HepG2 (cell line): Measurements from ENCODE around the gene ZNF606. TPM values are rescaled to one million over a fixed set of nuclear protein-coding genes. Genes with fewer than 3 reads are reported as not detected.
A peak's percentile ranks its signal among the peaks of the same experiment; 100 is the strongest.

Experiments
- ATAC-seq: fragments of 200-7000 bp; cut with Tn5 transposase; 3 replicates; pipeline ENCODE4 v1.9.1; 2020; ENCODE audit warnings: mild to moderate bottlenecking, moderate library complexity
- BruUV-seq: library from RNA; stranded (reverse); fragments of 400-500 nt; replicated peaks from 2 replicates; lab custom pipeline; 2021; lab: Mats Ljungman, UMichigan
- CTCF ChIA-PET: fragments of 300-600 bp; formaldehyde crosslinking; extraction: SDS; loops from one replicate; lab custom pipeline; 2021; ENCODE audit warnings: low total read pairs, inconsistent platforms, low intra/inter-chr PET ratio; lab: Yijun Ruan, JAX
- POLR2A ChIA-PET: fragments of 350-600 bp; sonication (Branson Sonifier 250); formaldehyde crosslinking; loops from one replicate; lab custom pipeline; 2020; ENCODE audit warnings: antibody characterized with exemption, inconsistent platforms; lab: Yijun Ruan, JAX
- DNase-seq: peaks from one replicate; pipeline ENCODE4 v3.0.0-alpha.2; 2015; ENCODE audit warnings: low spot score
- FAIRE-seq: peaks from 3 replicates; lab custom pipeline; 2011; peaks lifted over from hg19 to GRCh38; lab: Jason Lieb, UNC
- H2AFZ ChIP-seq: one replicate; pipeline ENCODE4 v1.6.1; 2011; ENCODE audit warnings: low read length, inconsistent platforms
- H3K27ac ChIP-seq: fragments of 300-600 bp; 3 replicates; pipeline ENCODE4 v1.8.0; 2011; ENCODE audit warnings: mixed run types, mild to moderate bottlenecking, mixed read lengths, low read length, inconsistent platforms; ENCODE audit not compliant: insufficient read depth; ENCODE audit errors: extremely low read length
- H3K27me3 ChIP-seq, 2 experiments: fragments of 200-600 bp in 1 of 2; 2 replicates in 1 of 2; 3 replicates in 1 of 2; pipeline versions ENCODE4 v1.6.0 to v1.8.0; 2011; ENCODE audit warnings: low read length in 2 of 2, mild to moderate bottlenecking in 2 of 2, moderate library complexity in 2 of 2, inconsistent platforms in 1 of 2; ENCODE audit not compliant: insufficient read depth in 2 of 2, control insufficient read depth in 1 of 2
- H3K36me3 ChIP-seq, 2 experiments: fragments of 200-600 bp in 1 of 2; replicated peaks in 1 of 2; 2 replicates in 1 of 2; 3 replicates in 1 of 2; pipeline versions ENCODE4 v1.5.1 to v1.8.0; 2011; ENCODE audit warnings: low read length in 2 of 2, inconsistent platforms in 1 of 2; ENCODE audit not compliant: insufficient read depth in 2 of 2, control insufficient read depth in 1 of 2
- H3K4me1 ChIP-seq: 2 replicates; pipeline ENCODE4 v1.5.1; 2012; ENCODE audit warnings: low read length, inconsistent platforms; ENCODE audit not compliant: insufficient read depth
- H3K4me2 ChIP-seq: 2 replicates; pipeline ENCODE4 v1.6.0; 2011; ENCODE audit warnings: low read depth, low read length, inconsistent platforms
- H3K4me3 ChIP-seq, 3 experiments: fragments of 200-600 bp in 1 of 3; sonication (generic), shearing (Covaris generic) in 1 of 3; replicated peaks in 1 of 3; 2 replicates each; pipeline ENCODE4 v1.5.1; 2011 to 2016; ENCODE audit warnings: low read length in 3 of 3, inconsistent platforms in 2 of 3, low read depth in 2 of 3, mild to moderate bottlenecking in 2 of 3, control low read depth in 1 of 3, mixed read lengths in 1 of 3; ENCODE audit not compliant: insufficient read depth in 1 of 3
- H3K79me2 ChIP-seq: one replicate; pipeline ENCODE4 v1.6.1; 2011; ENCODE audit warnings: low read length, inconsistent platforms; ENCODE audit not compliant: insufficient read depth
- H3K9ac ChIP-seq: 2 replicates; pipeline ENCODE4 v1.6.0; 2011; ENCODE audit warnings: mild to moderate bottlenecking, low read depth, low read length, inconsistent platforms; ENCODE audit not compliant: insufficient read depth
- H3K9me3 ChIP-seq: 2 replicates; pipeline ENCODE4 v1.5.1; 2012; ENCODE audit warnings: mild to moderate bottlenecking, low read length
- H4K20me1 ChIP-seq: 2 replicates; pipeline ENCODE4 v1.6.0; 2011; ENCODE audit warnings: inconsistent platforms, mild to moderate bottlenecking, low read length, moderate library complexity; ENCODE audit not compliant: insufficient read depth
- AGO1 ChIP-seq: fragments of 200-400 bp; formaldehyde crosslinking; IDR thresholded peaks from 2 replicates; pipeline ENCODE4 v1.6.1; 2017; ENCODE audit warnings: mild to moderate bottlenecking, low read depth, low read length, moderate library complexity; ENCODE audit not compliant: poor library complexity, severe bottlenecking
- ARNT2 ChIP-seq: sonication (generic); formaldehyde crosslinking; IDR thresholded peaks from 2 replicates; pipeline ENCODE4 v1.8.0; 2022; ENCODE audit warnings: mild to moderate bottlenecking, low read depth, missing genetic modification reagents, moderate library complexity
- CC2D1A ChIP-seq: sonication (generic); formaldehyde crosslinking; IDR thresholded peaks from 2 replicates; pipeline ENCODE4 v1.8.1; 2023; ENCODE audit warnings: mild to moderate bottlenecking, missing genetic modification reagents
- HNF1B ChIP-seq: sonication (generic); formaldehyde crosslinking; IDR thresholded peaks from 2 replicates; pipeline ENCODE4 v1.5.1; 2020; ENCODE audit warnings: mild to moderate bottlenecking, moderate library complexity, missing genetic modification reagents
- JDP2 ChIP-seq: sonication (generic); formaldehyde crosslinking; IDR thresholded peaks from 2 replicates; pipeline ENCODE4 v1.8.1; 2022; ENCODE audit warnings: missing genetic modification reagents, borderline replicate concordance
- JUN ChIP-seq: sonication (generic); formaldehyde crosslinking; IDR thresholded peaks from 2 replicates; pipeline ENCODE4 v1.4.0; 2020; ENCODE audit warnings: mild to moderate bottlenecking, missing genetic modification reagents
- NR3C1 ChIP-seq: sonication (generic); formaldehyde crosslinking; IDR thresholded peaks from 2 replicates; pipeline ENCODE4 v1.4.0; 2020; ENCODE audit warnings: missing genetic modification reagents
- SAP130 ChIP-seq: IDR thresholded peaks from 2 replicates; pipeline ENCODE4 v1.6.1; 2016; ENCODE audit warnings: low read depth
- SP1 ChIP-seq, 2 experiments: fragments of 450-650 bp in 1 of 2; sonication (generic) in 1 of 2; formaldehyde crosslinking in 1 of 2; IDR thresholded peaks; 2 replicates each; pipeline versions ENCODE4 v1.4.0 to v1.6.1; 2016 to 2020; ENCODE audit warnings: missing genetic modification reagents in 1 of 2
- STAT6 ChIP-seq: sonication (generic); formaldehyde crosslinking; IDR thresholded peaks from 2 replicates; pipeline ENCODE4 v1.4.0; 2020; ENCODE audit warnings: missing genetic modification reagents, mild to moderate bottlenecking, borderline replicate concordance
- ZBTB25 ChIP-seq: IDR thresholded peaks from 2 replicates; pipeline ENCODE4 v1.6.1; 2018; ENCODE audit warnings: missing genetic modification reagents
- ZFP36 ChIP-seq: fragments of 150-350 bp; IDR thresholded peaks from 2 replicates; pipeline ENCODE4 v1.6.1; 2018; ENCODE audit warnings: borderline replicate concordance, low read length, low read depth; ENCODE audit not compliant: partially characterized antibody
- ZNF432 ChIP-seq: sonication (generic); formaldehyde crosslinking; IDR thresholded peaks from 2 replicates; pipeline ENCODE4 v1.5.0; 2020; ENCODE audit warnings: missing genetic modification reagents, mild to moderate bottlenecking, borderline replicate concordance
- ZNF512B ChIP-seq: sonication (generic); formaldehyde crosslinking; IDR thresholded peaks from 2 replicates; pipeline ENCODE4 v1.5.1; 2020; ENCODE audit warnings: missing genetic modification reagents, mild to moderate bottlenecking, borderline replicate concordance
- ZNF839 ChIP-seq: sonication (generic); formaldehyde crosslinking; IDR thresholded peaks from 2 replicates; pipeline ENCODE4 v1.4.0; 2020; ENCODE audit warnings: missing genetic modification reagents, mild to moderate bottlenecking, borderline replicate concordance
- WGBS: methylation state at CpG from one replicate; pipeline ENCODE4 v1.1.6; 2017; ENCODE audit warnings: low lambda C conversion rate; 5-methylcytosine and 5-hydroxymethylcytosine counted together
- in situ Hi-C: cut with HindIII; loops from 2 replicates; pipeline ENCODE4 v1.10.0; 2017; ENCODE audit warnings: low pct_unique_long_range_greater_than_20kb; ENCODE audit not compliant: extremely low pct_ligation_motif_present
- intact Hi-C: fragments of 100-400 bp; cut with micrococcal nuclease; formaldehyde crosslinking; loops from one replicate; pipeline ENCODE4 v1.10.0; 2022; ENCODE audit not compliant: unreplicated experiment
- polyA plus RNA-seq, 8 experiments: library from polyadenylated mRNA; depleted of rRNA in 3 of 8; stranded (reverse) in 7 of 8; unstranded in 1 of 8; fragments of >200 nt; fragmentation: Illumina TruSeq in 4 of 8; extraction: Trizol in 4 of 8; gene quantifications; 2 replicates each; pipeline versions ENCODE4 v1.2.1 to v1.2.3, GENCODE V29; 2011 to 2016; ENCODE audit warnings: low read depth in 4 of 8, missing spikeins in 1 of 8, mixed read lengths in 1 of 8; ENCODE audit not compliant: insufficient read depth in 1 of 8
- total RNA-seq, 5 experiments: library from RNA; depleted of rRNA; stranded (reverse); fragments of >200 nt; fragmentation: Illumina TruSeq; extraction: Trizol; gene quantifications; 2 replicates each; pipeline ENCODE4 v1.2.3, GENCODE V29; 2016; ENCODE audit warnings: low read depth in 1 of 5

The ZNF606 gene
- total and polyA plus RNA-seq, 2 of the 13 experiments (the other 11 are each of a cell fraction or from before 2014, with no cell fraction given), result 4.2 to 14.8 TPM

- ChIA-PET CTCF (no interaction called here), POLR2A (interaction anchor here (0.7 to 2.4 kb wide), 11 partner anchors 12 to 1598 kb away, joined by 3 to 16 read pairs (median 4); partner anchors contain the start of genes ZNF274, ZNF417, ZNF551 and ZNF583)
- Histone ChIP-seq H3K79me2 (peaks cover 15% of the 10 kb centered on the region), H3K9me3 (peaks cover 44% of the 10 kb centered on the region), H4K20me1 (no peaks in the 10 kb centered on the region), H2AFZ (no peak overlapping the region), H3K4me3 (peak overlapping the region; percentile 79 to 97 (median 88)), H3K36me3 (peaks cover 11 to 34% of the 10 kb centered on the region in 2 experiments; a peak in 4 of 5 replicates), H3K4me1 (peaks cover 31% of the 10 kb centered on the region), H3K27me3 (no peaks in the 10 kb centered on the region), H3K27ac (peak overlapping the region; percentile 97), H3K4me2 (peak overlapping the region; percentile 83), H3K9ac (peak overlapping the region; percentile 97)
- intact Hi-C loops, result loop anchor here (1.0 kb wide), 1 partner anchor 55 kb away; the partner anchor contains the start of gene ZNF256
- ATAC-seq, result peak; percentile 77
- in situ Hi-C loops, result no loop called here
- WGBS, result under 1% methylated on average over 13 of the region's 23 CpGs
- TSS peak; percentile 56 for BruUV-seq
- peak; percentile 66 for FAIRE-seq
- peak; percentile 71 for DNase-seq
- TF ChIP-seq AGO1 (no peak), ZFP36 (no peak), ZBTB25 (CRISPR knock-in tag) (peak; percentile 16; the same call in 1 of the 2 replicates), JUN (CRISPR knock-in tag) (no peak), ZNF432 (no peak), SAP130 (CRISPR knock-in tag) (no peak), NR3C1 (CRISPR knock-in tag) (no peak), ARNT2 (CRISPR knock-in tag) (no peak), JDP2 (CRISPR knock-in tag) (no peak), ZNF512B (no peak), CC2D1A (no peak), SP1 (IDR thresholded peaks at IDR 0.05) (no peak), SP1 (CRISPR knock-in tag; IDR thresholded peaks at IDR 0.05) (no peak), ZNF839 (no peak), HNF1B (CRISPR knock-in tag) (0 out of 2 replicates have a peak, but pooled peaks have one; percentile 10), STAT6 (CRISPR knock-in tag) (no peak)
Measured at GRCh38 chr19:58001895-58002369, 688 bp downstream of the ZNF606 start.
